ENCODE results near the gene DCAF4. TPM values are rescaled to one million over a fixed set of nuclear protein-coding genes. Genes with fewer than 3 reads are reported as not detected.

The DCAF4 gene
- polyA plus RNA-seq, 1 of the 3 experiments (the other 2 are of a cell fraction): 17.9 TPM

DNA sequence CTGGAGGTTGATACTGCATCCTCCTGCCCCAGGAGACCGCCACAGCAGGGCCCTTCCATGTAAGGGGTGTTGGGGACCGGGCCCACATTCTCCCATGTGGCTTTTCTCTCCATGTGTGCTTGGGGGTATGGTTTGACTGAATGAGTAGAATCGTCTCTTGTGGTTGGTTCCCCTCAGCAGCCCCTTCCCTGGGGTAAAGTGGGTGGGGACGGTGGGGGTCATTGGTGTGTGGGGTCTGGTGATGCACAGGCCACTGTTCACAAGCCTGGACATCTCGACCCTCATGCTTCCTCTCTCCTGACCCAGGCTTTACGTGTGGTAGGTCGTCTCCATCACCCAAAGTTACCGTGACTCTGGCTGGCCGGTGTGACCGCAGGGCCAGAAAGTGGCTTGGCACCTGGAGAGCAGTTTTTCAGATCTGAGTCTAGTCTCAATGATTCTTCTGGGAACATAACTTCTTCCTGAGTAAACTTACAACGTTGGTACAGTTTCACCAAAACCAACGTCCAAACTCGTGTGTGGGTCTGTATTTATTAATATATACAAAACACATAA is 17.7 kb downstream of the DCAF4 start:
- no peaks in the 10 kb centered on the region for H4K20me1 ChIP-seq (ENCODE audit: insufficient read depth)
- CTCF ChIA-PET: interaction anchor here (2.2 to 7.8 kb wide), 2 partner anchors 428 to 431 kb away, joined by 12 to 51 read pairs; no protein-coding TSS in a partner anchor

DNA sequence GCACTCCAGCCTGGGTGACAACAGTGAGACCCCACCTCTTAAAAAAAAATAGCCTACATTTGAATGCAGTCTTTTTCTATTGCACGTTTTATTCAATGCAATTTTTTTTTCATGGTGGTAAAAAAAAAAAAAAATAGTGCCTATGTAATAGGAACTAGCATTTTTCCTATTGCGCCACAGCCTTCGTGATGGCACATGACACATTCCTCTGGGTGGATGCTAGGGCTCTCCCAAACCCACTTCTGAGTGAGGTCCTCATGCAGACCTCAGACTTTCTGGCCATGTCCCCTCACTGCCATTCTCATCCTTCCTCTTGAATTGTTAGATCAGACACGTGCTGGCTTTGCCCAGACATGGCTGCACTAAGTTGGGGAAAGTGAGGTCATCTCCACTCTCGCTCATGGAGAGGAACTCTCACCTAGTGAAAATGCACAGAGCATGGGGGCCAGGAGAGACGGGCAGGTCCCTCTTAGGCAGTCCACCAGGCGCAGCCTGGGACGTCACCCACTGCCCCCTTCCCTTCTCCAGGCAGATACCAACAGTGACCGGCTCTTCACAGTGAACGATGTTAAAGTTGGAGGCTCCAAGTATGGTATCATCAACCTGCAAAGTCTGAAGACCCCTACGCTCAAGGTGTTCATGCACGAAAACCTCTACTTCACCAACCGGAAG is 19.2 kb downstream of the DCAF4 start:
- H3K9me2 ChIP-seq: no peaks in the 10 kb centered on the region
- H3K4me2 ChIP-seq: no peak overlapping the region
- no peaks in the 10 kb centered on the region for H3K9me3 ChIP-seq
- H4K20me1 ChIP-seq (ENCODE audit: insufficient read depth): no peaks in the 10 kb centered on the region
- no peak for DNase-seq
- no peaks in the 10 kb centered on the region for H3F3A ChIP-seq (replicated peaks; ENCODE audit: insufficient read depth)
- no peak overlapping the region for H3K27ac ChIP-seq (ENCODE audit: low read depth in 2 of 2, low read length in 1 of 2)
- H3K9ac ChIP-seq: no peak overlapping the region
- WGBS (ENCODE audit: low lambda C conversion rate): 97% methylated on average over 12 of the region's 13 CpGs
- no peaks in the 10 kb centered on the region for H3K79me2 ChIP-seq (ENCODE audit: insufficient read depth)
- H3K4me1 ChIP-seq (ENCODE audit: control insufficient read depth in 1 of 2, insufficient read depth in 2 of 2, low read depth in 1 of 2, low read length in 1 of 2): no peaks in the 10 kb centered on the region
- H3K27me3 ChIP-seq (ENCODE audit: insufficient read depth): no peaks in the 10 kb centered on the region
- ChIA-PET CTCF (interaction anchor here (1.2 to 7.8 kb wide), 2 partner anchors 41 to 432 kb away, joined by 4 to 51 read pairs; no protein-coding TSS in a partner anchor), POLR2A (no interaction called here)
- no peak overlapping the region for H2AFZ ChIP-seq (ENCODE audit: low read depth)
- TF ChIP-seq RAD21 (IDR thresholded peaks at IDR 0.05; ENCODE audit: low read length): no peak
- TF ChIP-seq MXI1 (IDR thresholded peaks at IDR 0.05; ENCODE audit: low read depth, low read length): no peak
- TF ChIP-seq FOXJ3 (CRISPR knock-in tag; IDR thresholded peaks at IDR 0.05): no peak
- TF ChIP-seq, protein P1, sequence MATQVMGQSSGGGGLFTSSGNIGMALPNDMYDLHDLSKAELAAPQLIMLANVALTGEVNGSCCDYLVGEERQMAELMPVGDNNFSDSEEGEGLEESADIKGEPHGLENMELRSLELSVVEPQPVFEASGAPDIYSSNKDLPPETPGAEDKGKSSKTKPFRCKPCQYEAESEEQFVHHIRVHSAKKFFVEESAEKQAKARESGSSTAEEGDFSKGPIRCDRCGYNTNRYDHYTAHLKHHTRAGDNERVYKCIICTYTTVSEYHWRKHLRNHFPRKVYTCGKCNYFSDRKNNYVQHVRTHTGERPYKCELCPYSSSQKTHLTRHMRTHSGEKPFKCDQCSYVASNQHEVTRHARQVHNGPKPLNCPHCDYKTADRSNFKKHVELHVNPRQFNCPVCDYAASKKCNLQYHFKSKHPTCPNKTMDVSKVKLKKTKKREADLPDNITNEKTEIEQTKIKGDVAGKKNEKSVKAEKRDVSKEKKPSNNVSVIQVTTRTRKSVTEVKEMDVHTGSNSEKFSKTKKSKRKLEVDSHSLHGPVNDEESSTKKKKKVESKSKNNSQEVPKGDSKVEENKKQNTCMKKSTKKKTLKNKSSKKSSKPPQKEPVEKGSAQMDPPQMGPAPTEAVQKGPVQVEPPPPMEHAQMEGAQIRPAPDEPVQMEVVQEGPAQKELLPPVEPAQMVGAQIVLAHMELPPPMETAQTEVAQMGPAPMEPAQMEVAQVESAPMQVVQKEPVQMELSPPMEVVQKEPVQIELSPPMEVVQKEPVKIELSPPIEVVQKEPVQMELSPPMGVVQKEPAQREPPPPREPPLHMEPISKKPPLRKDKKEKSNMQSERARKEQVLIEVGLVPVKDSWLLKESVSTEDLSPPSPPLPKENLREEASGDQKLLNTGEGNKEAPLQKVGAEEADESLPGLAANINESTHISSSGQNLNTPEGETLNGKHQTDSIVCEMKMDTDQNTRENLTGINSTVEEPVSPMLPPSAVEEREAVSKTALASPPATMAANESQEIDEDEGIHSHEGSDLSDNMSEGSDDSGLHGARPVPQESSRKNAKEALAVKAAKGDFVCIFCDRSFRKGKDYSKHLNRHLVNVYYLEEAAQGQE (IDR thresholded peaks at IDR 0.05; ENCODE audit: low read depth, low read length): no peak
- TF ChIP-seq EP300 (IDR thresholded peaks at IDR 0.05; ENCODE audit: borderline replicate concordance in 1 of 2, low read depth in 1 of 2, low read length in 1 of 2): no peak
- TF ChIP-seq SIN3A (IDR thresholded peaks at IDR 0.05; ENCODE audit: borderline replicate concordance, low read depth, low read length): no peak
- H3K36me3 ChIP-seq (replicated peaks in 1 of 2; ENCODE audit: control insufficient read depth in 1 of 2, insufficient read depth in 2 of 2, low read length in 1 of 2): peaks cover 0 to 11% of the 10 kb centered on the region in 2 experiments
- no peak overlapping the region for H3K4me3 ChIP-seq (ENCODE audit: low read depth in 2 of 2, low read length in 1 of 2)

More for the DNA sequence above, 17.7 kb downstream of the DCAF4 start:
- Histone ChIP-seq H3K27ac (ENCODE audit: low read depth in 2 of 2, low read length in 1 of 2) (no peak overlapping the region), H3K4me2 (no peak overlapping the region), H3K4me1 (ENCODE audit: control insufficient read depth in 1 of 2, insufficient read depth in 2 of 2, low read depth in 1 of 2, low read length in 1 of 2) (no peaks in the 10 kb centered on the region), H3K36me3 (replicated peaks in 1 of 2; ENCODE audit: control insufficient read depth in 1 of 2, insufficient read depth in 2 of 2, low read length in 1 of 2) (peaks cover 0 to 14% of the 10 kb centered on the region in 2 experiments), H3K27me3 (ENCODE audit: insufficient read depth) (no peaks in the 10 kb centered on the region), H3K9me2 (no peaks in the 10 kb centered on the region), H3K79me2 (ENCODE audit: insufficient read depth) (no peaks in the 10 kb centered on the region), H2AFZ (ENCODE audit: low read depth) (no peak overlapping the region), H3K9me3 (no peaks in the 10 kb centered on the region), H3F3A (replicated peaks; ENCODE audit: insufficient read depth) (no peaks in the 10 kb centered on the region), H3K4me3 (ENCODE audit: low read depth in 2 of 2, low read length in 1 of 2) (no peak overlapping the region), H3K9ac (no peak overlapping the region)
- POLR2A ChIA-PET: no interaction called here
- TF ChIP-seq RAD21 (IDR thresholded peaks at IDR 0.05; ENCODE audit: low read length) (no peak), MXI1 (IDR thresholded peaks at IDR 0.05; ENCODE audit: low read depth, low read length) (no peak), RFX5 (IDR thresholded peaks at IDR 0.05; ENCODE audit: low read length) (no peak), POLR2AphosphoS5 (IDR thresholded peaks at IDR 0.05; ENCODE audit: low read depth, low read length) (no peak)
- TF ChIP-seq, protein P2, sequence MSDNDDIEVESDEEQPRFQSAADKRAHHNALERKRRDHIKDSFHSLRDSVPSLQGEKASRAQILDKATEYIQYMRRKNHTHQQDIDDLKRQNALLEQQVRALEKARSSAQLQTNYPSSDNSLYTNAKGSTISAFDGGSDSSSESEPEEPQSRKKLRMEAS (IDR thresholded peaks at IDR 0.05; ENCODE audit: low read depth): no peak
- DNase-seq: no peak
- WGBS (ENCODE audit: low lambda C conversion rate): 81% methylated on average over 10 of the region's 13 CpGs
